Measurements from ENCODE around the gene DUSP7. TPM values are rescaled to one million over a fixed set of nuclear protein-coding genes. Genes with fewer than 3 reads are reported as not detected.

Gene DUSP7
- total RNA-seq, 1 experiment from 2014 or later, result 14.0 TPM

DNA sequence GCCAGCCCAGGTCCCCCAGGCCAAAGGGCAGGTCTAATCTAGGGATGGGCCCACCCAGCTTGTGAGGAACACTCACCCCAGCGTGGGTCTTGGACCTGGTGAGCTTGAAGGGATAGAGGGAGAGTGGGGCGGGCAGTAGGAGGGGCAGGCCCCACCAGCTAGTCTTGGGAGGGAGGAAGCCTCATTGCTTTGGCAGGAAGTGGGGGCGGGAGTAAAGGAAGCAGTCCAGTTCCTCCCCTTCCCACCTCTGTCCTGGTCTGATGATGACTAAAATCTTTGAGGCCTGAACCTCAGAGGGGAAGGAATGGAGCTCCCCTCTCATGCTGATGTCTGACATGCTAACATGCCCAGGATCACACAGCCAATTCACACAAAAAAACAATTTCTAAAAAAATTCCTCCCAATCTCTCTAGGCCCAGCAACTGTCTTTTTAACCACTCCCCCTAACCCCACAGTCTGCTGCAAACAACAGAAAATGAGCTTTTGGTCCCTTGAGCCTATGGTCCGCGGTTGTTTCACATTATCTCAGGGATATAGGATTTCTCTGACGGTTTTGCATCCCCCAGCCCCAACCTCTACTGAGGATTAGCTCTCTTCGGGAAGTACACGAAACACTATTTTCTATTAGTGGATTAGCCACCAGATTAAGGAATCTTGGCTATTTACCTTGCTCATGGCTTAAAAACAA lies 30.7 kb upstream of the DUSP7 start:
- no peak for DNase-seq (ENCODE audit: low read depth)

DNA sequence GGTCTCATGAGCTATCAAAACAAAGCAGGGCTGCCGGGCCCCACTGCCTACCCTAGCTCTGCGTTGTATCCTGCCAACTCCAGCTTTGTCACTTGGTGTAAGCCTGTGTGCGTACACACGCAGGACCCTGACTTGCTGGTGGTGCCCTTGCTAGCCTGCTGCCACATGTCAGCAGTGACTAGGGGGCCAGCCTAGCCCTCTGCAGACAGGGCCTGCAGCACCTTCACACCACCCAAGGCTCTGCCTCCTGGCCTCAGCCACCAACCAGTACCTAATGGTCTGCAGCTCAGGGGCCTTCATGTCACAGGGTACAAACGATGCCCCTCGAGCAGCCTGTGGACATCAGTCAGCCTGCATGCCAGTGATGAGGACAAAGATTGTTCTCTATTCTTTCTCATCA lies 30.1 kb upstream of the DUSP7 start:
- no peak for DNase-seq (ENCODE audit: low read depth)

- no peak for DNase-seq (ENCODE audit: low read depth)
Measured at GRCh38 chr3:52085681-52086282, 29.4 kb upstream of the DUSP7 start.

- DNase-seq (ENCODE audit: low read depth), result no peak
Measured at GRCh38 chr3:52084954-52085680, 28.7 kb upstream of the DUSP7 start.

DNA sequence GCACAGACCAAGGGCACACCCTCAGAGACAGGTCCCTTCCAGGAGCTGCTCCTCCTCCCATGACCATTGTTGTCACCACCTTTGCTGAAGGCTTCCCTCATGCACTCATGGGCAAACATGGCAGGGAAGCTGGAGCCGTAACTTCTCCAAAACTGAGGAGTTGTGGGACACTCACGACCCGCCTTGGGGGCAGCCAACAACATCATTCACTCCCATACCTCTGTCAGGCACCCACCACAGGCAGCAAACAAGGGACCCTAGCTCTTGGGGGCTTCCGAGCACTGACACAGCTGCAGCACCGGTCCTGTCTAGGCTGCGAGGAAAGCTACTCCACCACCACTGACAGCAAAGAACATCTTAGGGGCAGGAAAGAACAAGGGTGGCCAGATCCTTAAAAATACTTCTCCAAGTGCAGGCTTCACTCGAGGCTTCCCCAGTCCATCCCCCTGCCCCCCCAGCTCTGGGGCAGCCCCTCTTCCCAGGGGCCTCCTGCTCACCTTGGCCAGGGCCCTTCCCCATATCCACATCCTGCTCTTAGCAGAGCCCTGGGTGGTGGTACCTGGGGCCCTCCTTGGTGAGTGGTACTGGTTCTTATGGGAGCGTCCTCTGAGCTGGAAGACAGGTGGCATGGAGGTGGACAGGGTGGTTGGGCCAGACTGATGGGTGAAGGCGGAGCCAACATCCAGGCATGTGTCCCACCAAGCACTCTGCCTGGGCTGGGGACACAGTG lies 28.0 kb upstream of the DUSP7 start:
- no peak for DNase-seq (ENCODE audit: low read depth)

- no peak for DNase-seq (ENCODE audit: low read depth)
Measured at GRCh38 chr3:52083556-52084087, 27.3 kb upstream of the DUSP7 start.

DNA sequence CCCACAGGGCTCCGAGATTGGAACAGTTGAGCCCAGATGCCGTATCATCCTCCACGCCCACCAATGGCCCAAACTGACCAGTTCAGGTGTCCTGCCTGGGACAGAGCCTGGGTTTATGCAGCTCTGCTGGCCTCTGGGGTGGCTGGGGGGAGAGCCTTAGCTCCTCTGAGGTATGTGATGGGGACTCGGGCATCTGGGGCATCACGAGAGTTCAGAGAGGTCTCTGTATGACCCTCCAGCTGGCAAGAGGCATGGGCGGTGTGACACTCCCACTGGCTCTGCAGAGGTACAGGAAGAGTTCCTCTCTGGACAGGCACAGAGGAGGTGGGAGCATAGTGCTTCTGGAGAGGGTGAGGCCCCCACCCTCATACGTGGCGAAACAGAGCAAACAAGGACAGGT lies 26.6 kb upstream of the DUSP7 start:
- no peak for DNase-seq (ENCODE audit: low read depth)

- no peak for DNase-seq (ENCODE audit: low read depth)
Measured at GRCh38 chr3:52080830-52081719, 24.7 kb upstream of the DUSP7 start.

- DNase-seq (ENCODE audit: low read depth), result no peak
Measured at GRCh38 chr3:52079958-52080357, 23.6 kb upstream of the DUSP7 start.

DNA sequence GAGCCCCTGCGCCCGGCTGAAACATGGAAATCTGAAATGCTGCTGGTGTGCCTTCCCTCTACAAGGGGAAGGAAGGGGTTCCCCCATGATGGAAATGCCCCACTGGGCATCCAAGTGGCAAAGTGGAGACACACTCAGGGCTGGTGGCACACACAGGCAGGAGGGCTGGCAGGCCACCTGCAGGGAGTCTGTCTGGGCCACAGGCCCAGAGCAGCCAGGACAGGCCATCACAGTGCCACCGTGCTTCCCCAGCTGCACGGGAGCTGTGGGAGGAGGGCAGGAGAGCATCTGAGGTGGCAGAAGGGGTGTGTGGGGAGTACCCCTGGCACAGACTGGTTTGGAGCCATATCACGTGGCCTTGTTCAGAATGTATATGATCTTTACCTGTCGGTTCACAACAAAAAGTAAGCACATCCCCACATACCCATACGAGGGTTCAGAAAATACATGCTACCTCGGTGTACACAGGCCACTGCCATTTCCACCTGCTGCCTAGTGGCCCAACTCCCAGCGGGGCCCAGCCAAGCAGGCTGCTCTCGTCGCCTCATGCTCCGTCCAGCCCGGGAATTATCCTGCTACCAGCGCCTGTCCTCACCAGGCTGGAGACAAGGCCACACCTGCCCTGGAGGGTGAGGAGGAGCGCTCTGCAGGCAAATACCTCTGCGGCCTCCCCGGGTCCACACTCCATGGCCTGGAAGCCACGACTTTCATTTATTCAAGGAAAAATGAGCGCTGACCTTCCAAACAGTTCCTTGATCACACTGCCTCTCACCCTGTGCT lies 22.6 kb upstream of the DUSP7 start:
- no peak for DNase-seq (ENCODE audit: low read depth)

- DNase-seq (ENCODE audit: low read depth), result no peak
Measured at GRCh38 chr3:52077925-52078324, 21.6 kb upstream of the DUSP7 start.

DNA sequence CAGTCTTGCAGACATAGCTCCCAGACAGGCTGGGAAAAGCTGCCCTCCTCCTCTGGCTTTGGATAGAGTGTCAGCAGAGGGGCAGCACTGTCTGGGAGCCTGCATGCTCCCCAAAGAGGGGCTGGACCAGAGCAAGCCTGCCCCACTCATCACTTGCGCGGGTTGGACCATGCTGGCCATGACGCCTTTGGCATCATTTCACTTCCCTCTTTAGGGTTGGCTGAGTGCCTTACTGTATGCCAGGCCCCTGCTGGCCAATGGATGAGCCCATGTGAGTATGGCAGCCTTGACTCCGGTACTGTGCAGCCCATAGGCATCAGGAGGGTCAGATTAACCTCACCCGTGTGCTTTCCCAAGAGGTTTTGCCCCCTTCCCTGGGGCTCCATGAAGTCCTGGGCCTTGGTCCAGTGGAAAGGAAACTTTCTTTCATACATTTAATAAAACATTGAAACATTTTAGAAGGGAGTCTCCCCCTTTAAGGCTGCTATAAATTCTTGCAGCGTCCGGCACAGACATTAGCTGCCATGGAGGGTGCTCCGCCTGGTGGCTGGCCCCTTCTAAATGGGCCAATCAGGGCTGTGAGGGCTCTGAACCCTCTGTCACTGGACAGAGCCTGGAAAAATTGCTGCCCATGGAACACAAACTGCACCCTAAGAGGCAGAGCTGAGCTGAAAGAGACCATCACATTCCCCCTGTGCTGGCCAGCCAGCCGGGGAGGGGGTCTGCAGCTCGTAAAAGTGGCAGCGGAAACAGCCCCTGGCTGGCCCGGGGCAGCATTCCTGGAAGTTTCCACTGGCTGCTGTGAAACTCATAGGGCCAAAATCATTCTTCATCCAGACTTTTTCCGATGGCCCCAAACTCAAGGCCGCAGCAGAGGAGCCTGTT lies 20.8 kb upstream of the DUSP7 start:
- no peak for DNase-seq (ENCODE audit: low read depth)

DNA sequence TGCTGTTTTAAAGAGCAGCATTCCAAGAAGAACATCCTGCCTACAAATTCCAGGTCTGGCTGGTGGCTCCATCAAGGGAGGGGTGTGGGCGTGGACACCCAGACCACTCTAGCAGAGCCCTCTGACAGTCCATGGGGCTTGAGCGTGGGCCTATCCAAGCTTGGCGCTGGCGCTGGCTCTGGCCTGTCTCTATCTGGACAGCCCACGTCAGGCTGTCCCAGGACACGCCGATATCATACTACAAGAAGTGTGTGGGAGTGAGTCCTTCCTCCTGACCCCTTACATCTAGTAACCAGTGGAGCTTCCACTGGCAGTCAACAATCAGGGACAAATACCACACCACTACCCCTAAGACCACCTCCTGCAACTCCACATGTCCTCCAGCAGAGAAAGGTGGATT lies 17.1 kb upstream of the DUSP7 start:
- no peak for DNase-seq (ENCODE audit: low read depth)

- DNase-seq (ENCODE audit: low read depth), result no peak
Measured at GRCh38 chr3:52072471-52072870, 16.1 kb upstream of the DUSP7 start.

DNA sequence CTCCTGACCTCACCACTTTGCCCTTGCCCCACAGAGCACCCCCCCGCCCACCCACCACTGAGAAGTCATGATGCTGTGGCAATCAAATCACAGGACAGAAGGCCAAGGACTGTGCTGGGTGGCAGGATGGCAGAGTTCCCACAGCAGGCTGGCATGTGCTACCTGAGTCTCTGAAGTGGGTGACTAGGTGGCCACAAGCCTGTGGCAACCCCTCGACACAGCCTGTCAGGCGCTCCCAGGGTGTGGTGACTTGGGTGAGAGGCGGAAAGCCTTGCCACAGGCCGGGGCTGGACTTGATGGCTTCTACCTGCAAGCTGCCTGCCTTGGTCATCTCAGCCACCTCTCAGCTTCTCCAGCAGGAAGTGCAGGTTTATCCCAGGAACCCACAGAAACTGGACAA lies 15.6 kb upstream of the DUSP7 start:
- no peak for DNase-seq (ENCODE audit: low read depth)

- peak; percentile 92 for DNase-seq (ENCODE audit: low read depth)
Measured at GRCh38 chr3:52070724-52071621, 14.6 kb upstream of the DUSP7 start.

GRCh38 chr3:52069855-52070254 lies 13.5 kb upstream of the DUSP7 start:
- DNase-seq (ENCODE audit: low read depth), result no peak

- DNase-seq (ENCODE audit: low read depth), result no peak
Measured at GRCh38 chr3:52069135-52069534, 12.8 kb upstream of the DUSP7 start.
